ENCODE results near the gene SUSD4. TPM values are rescaled to one million over a fixed set of nuclear protein-coding genes. Genes with fewer than 3 reads are reported as not detected.

SUSD4 gene
- total and polyA plus RNA-seq, 2 of the 4 experiments (the other 2 are of a cell fraction): 1.8 to 2.7 TPM

DNA sequence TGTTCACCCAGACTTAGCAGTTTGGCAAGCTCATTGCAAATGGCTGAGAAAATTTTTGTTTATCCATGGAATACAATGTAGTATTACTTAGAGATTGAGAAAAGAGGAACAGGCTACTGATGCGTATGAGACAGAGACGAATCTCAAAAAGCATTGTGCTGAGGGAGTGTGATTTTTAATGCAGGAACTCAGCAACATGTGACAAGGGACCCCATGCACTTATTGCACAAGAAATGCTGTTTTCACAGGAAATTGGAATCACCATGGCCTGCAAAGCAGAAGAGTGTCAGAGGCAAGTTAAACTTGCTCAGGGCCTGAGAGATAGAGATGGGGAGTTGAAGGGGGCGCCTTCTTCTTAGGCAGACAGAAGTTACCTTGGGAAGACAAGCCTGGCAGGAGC lies 188.3 kb downstream of the SUSD4 start:
- POLR2A ChIA-PET (ENCODE audit: unreplicated experiment): no interaction called here
- ATAC-seq (ENCODE audit: low read depth): no peak
- 65% methylated on average over 2 of the region's 3 CpGs; no CpG with 5 or more reads in 1 of the 2 experiments for WGBS, 2 experiments (ENCODE audit: extremely low coverage in 2 of 2, insufficient read length in 1 of 2)
- Histone ChIP-seq H3K9me3 (ENCODE audit: control insufficient read depth, insufficient read depth, low read length) (no peaks in the 10 kb centered on the region), H3K9ac (ENCODE audit: low read depth, low read length) (no peak overlapping the region), H4K91ac (ENCODE audit: insufficient read depth, low read depth, low read length) (no peak overlapping the region), H2BK5ac (ENCODE audit: low read depth, low read length, poor library complexity, severe bottlenecking) (no peak overlapping the region), H2AFZ (replicated peaks; ENCODE audit: low read length, poor library complexity) (no peak overlapping the region), H4K5ac (ENCODE audit: low read depth, low read length) (no peak overlapping the region), H3K9me1 (ENCODE audit: insufficient read depth, low read length) (no peaks in the 10 kb centered on the region), H3K4me1 (ENCODE audit: control insufficient read depth, insufficient read depth, low read length) (no peaks in the 10 kb centered on the region), H3K36me3 (ENCODE audit: control insufficient read depth, insufficient read depth, low read length) (no peaks in the 10 kb centered on the region), H2BK15ac (ENCODE audit: low read depth, low read length) (no peak overlapping the region), H3K4ac (ENCODE audit: low read depth, low read length) (no peak overlapping the region), H2AK5ac (ENCODE audit: low read depth, low read length) (no peak overlapping the region), H3K23ac (ENCODE audit: low read depth, low read length) (no peak overlapping the region), H2BK20ac (ENCODE audit: low read depth, low read length) (no peak overlapping the region), H3K56ac (ENCODE audit: extremely low read depth, insufficient read depth, low read length) (no peak overlapping the region), H2BK120ac (ENCODE audit: low read depth, low read length) (no peak overlapping the region), H3K4me3 (ENCODE audit: insufficient read depth, low read depth, low read length) (no peak overlapping the region), H3K4me2 (ENCODE audit: low read depth, low read length) (no peak overlapping the region), H4K20me1 (ENCODE audit: insufficient read depth, low read length) (no peaks in the 10 kb centered on the region), H3K14ac (replicated peaks; ENCODE audit: low read depth, low read length) (no peak overlapping the region), H2AK9ac (replicated peaks; ENCODE audit: low read depth, low read length, poor library complexity) (no peak overlapping the region), H4K8ac (ENCODE audit: low read depth in 2 of 2, low read length in 2 of 2) (no peak overlapping the region), H3K79me1 (ENCODE audit: low read depth in 1 of 2, low read length in 2 of 2) (no peaks in the 10 kb centered on the region), H3K18ac (ENCODE audit: low read depth, low read length) (no peak overlapping the region), H3K27ac (ENCODE audit: insufficient read depth, low read length) (no peak overlapping the region), H3K27me3 (ENCODE audit: control insufficient read depth, insufficient read depth, low read length) (peaks cover 24% of the 10 kb centered on the region)
- BruUV-seq (replicated peaks): no TSS peak
- CTCF ChIA-PET: no interaction called here
- intact Hi-C loops (cut with micrococcal nuclease): no loop called here
- no peak for DNase-seq
- TF ChIP-seq RCOR1 (IDR thresholded peaks at IDR 0.05; ENCODE audit: insufficient replicate concordance, low read length): no peak
- TF ChIP-seq RFX5 (IDR thresholded peaks at IDR 0.05; ENCODE audit: low read depth, low read length): no peak
- no peak for TF ChIP-seq CHD1 (IDR thresholded peaks at IDR 0.05; ENCODE audit: low read depth, low read length)
- no peak for TF ChIP-seq ELK1 (IDR thresholded peaks at IDR 0.05; ENCODE audit: borderline replicate concordance, low read depth, low read length)
- no peak for TF ChIP-seq MXI1 (IDR thresholded peaks at IDR 0.05; ENCODE audit: borderline replicate concordance, low read depth, low read length)
- no peak for TF ChIP-seq USF2 (IDR thresholded peaks at IDR 0.05; ENCODE audit: low read depth, low read length)
- TF ChIP-seq POLR2A (IDR thresholded peaks at IDR 0.05; ENCODE audit: low read depth, low read length): no peak
- no peak for TF ChIP-seq BHLHE40 (IDR thresholded peaks at IDR 0.05; ENCODE audit: low read depth, low read length)
- TF ChIP-seq, protein P1, sequence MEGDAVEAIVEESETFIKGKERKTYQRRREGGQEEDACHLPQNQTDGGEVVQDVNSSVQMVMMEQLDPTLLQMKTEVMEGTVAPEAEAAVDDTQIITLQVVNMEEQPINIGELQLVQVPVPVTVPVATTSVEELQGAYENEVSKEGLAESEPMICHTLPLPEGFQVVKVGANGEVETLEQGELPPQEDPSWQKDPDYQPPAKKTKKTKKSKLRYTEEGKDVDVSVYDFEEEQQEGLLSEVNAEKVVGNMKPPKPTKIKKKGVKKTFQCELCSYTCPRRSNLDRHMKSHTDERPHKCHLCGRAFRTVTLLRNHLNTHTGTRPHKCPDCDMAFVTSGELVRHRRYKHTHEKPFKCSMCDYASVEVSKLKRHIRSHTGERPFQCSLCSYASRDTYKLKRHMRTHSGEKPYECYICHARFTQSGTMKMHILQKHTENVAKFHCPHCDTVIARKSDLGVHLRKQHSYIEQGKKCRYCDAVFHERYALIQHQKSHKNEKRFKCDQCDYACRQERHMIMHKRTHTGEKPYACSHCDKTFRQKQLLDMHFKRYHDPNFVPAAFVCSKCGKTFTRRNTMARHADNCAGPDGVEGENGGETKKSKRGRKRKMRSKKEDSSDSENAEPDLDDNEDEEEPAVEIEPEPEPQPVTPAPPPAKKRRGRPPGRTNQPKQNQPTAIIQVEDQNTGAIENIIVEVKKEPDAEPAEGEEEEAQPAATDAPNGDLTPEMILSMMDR (conservative IDR thresholded peaks at IDR 0.05; ENCODE audit: low read depth, low read length): no peak
- TF ChIP-seq FOS (IDR thresholded peaks at IDR 0.05; ENCODE audit: low read depth, low read length): no peak
- TF ChIP-seq MAFK (IDR thresholded peaks at IDR 0.05; ENCODE audit: low read depth, low read length): no peak
- in situ Hi-C loops (cut with MboI; ENCODE audit: low sequenced_read_pairs): no loop called here
- dilution Hi-C loops (cut with HindIII; ENCODE audit: low sequenced_read_pairs, unreplicated experiment): no loop called here
